Stimulated activated CD4-positive, alpha-beta T cell treated with anti-CD3 and anti-CD28 coated beads, Interleukin-2, amount 100 ng/mL, for 48 hours (primary cell): ENCODE data around the gene TRHDE.
"Not testable (repeated sequence)": the region's sequence is repeated elsewhere in the genome, so short reads cannot be mapped to it uniquely, and the experiment has no call there.

Source experiments
- DNase-seq, 2 donors: peaks; one replicate each; pipeline ENCODE4 v3.0.0-alpha.2; 2020

Gene TRHDE

GRCh38 chr12:72453550-72453949 is 181.4 kb downstream of the TRHDE start:
- no peak for DNase-seq

- DNase-seq: no peak
Measured at GRCh38 chr12:72464471-72464870, 192.3 kb downstream of the TRHDE start.

- DNase-seq: no peak
Measured at GRCh38 chr12:72465155-72465554, 193.0 kb downstream of the TRHDE start.

- DNase-seq: no peak
Measured at GRCh38 chr12:72465940-72466630, 193.9 kb downstream of the TRHDE start.

- no peak for DNase-seq
Measured at GRCh38 chr12:72467985-72468384, 195.8 kb downstream of the TRHDE start.

GRCh38 chr12:72468505-72468904 is 196.3 kb downstream of the TRHDE start:
- no peak for DNase-seq

GRCh38 chr12:72471806-72472205 is 199.6 kb downstream of the TRHDE start:
- no peak for DNase-seq

GRCh38 chr12:72472350-72472749 is 200.2 kb downstream of the TRHDE start:
- no peak for DNase-seq

GRCh38 chr12:72476301-72476700 is 204.1 kb downstream of the TRHDE start:
- DNase-seq: no peak

GRCh38 chr12:72485017-72485701 is 213.0 kb downstream of the TRHDE start:
- no peak for DNase-seq

- DNase-seq: no peak
Measured at GRCh38 chr12:72491426-72491825, 219.3 kb downstream of the TRHDE start.

GRCh38 chr12:72493407-72493806 is 221.2 kb downstream of the TRHDE start:
- no peak for DNase-seq

GRCh38 chr12:72498354-72498753 is 226.2 kb downstream of the TRHDE start:
- no peak for DNase-seq

- no peak for DNase-seq
Measured at GRCh38 chr12:72499244-72499643, 227.1 kb downstream of the TRHDE start.

GRCh38 chr12:72502546-72502945 is 230.4 kb downstream of the TRHDE start:
- DNase-seq: no peak

GRCh38 chr12:72505227-72505626 is 233.1 kb downstream of the TRHDE start:
- no peak for DNase-seq

GRCh38 chr12:72509891-72510290 is 237.7 kb downstream of the TRHDE start:
- DNase-seq: no peak

- no peak for DNase-seq
Measured at GRCh38 chr12:72510772-72511171, 238.6 kb downstream of the TRHDE start.

- DNase-seq: no peak
Measured at GRCh38 chr12:72511498-72511897, 239.3 kb downstream of the TRHDE start.

- DNase-seq: no peak
Measured at GRCh38 chr12:72511906-72512305, 239.7 kb downstream of the TRHDE start.

- not testable (repeated sequence) for DNase-seq
Measured at GRCh38 chr12:72520044-72520678, 248.0 kb downstream of the TRHDE start.

GRCh38 chr12:72521326-72521725 is 249.2 kb downstream of the TRHDE start:
- DNase-seq: no peak

- DNase-seq: no peak
Measured at GRCh38 chr12:72522411-72522810, 250.2 kb downstream of the TRHDE start.

- no peak for DNase-seq
Measured at GRCh38 chr12:72523754-72524153, 251.6 kb downstream of the TRHDE start.
